Right lobe of liver (tissue), 6 donors: ENCODE measurements around the gene NFIA. TPM values are rescaled to one million over a fixed set of nuclear protein-coding genes. Genes with fewer than 3 reads are reported as not detected.
A peak's percentile ranks its signal among the peaks of the same experiment; 100 is the strongest.

Experiments
- ATAC-seq, 4 donors: fragments of 200-7000 bp; cut with Tn5 transposase; one replicate each; pipeline ENCODE4 v1.9.1; 2020; ENCODE audit warnings: mild to moderate bottlenecking in 4 of 4, moderate library complexity in 4 of 4
- DNase-seq, 3 donors: peaks; one replicate each; pipeline ENCODE4 v3.0.0-alpha.2; 2020
- H3K27ac ChIP-seq, 3 donors: fragments of 200-600 bp; one replicate each; pipeline ENCODE4 v1.8.0; 2022
- H3K27me3 ChIP-seq, 2 donors: fragments of 200-600 bp; one replicate each; pipeline ENCODE4 v1.8.0; 2022
- H3K36me3 ChIP-seq, 4 donors: fragments of 200-600 bp; sonication (generic) in 1 of 4; one replicate each; pipeline versions ENCODE4 v1.5.1 to v1.8.0; 2017 to 2022; ENCODE audit warnings: control low read depth in 1 of 4
- H3K4me1 ChIP-seq, 4 donors: fragments of 200-600 bp; sonication (generic) in 1 of 4; one replicate each; pipeline versions ENCODE4 v1.5.1 to v1.8.0; 2017 to 2022; ENCODE audit warnings: control low read depth in 1 of 4
- H3K4me3 ChIP-seq, 3 donors: fragments of 200-600 bp; one replicate each; pipeline ENCODE4 v1.8.0; 2022
- H3K9me3 ChIP-seq, 4 donors: fragments of 200-600 bp; sonication (generic) in 1 of 4; one replicate each; pipeline versions ENCODE4 v1.5.1 to v1.8.0; 2017 to 2022; ENCODE audit warnings: control low read depth in 1 of 4
- CTCF ChIP-seq, 4 donors: fragments of 200-600 bp in 3 of 4; fragments of 450-650 bp in 1 of 4; IDR thresholded peaks; one replicate each; pipeline versions ENCODE4 v1.5.1 to v1.8.0; 2016 to 2022; ENCODE audit warnings: antibody characterized with exemption in 4 of 4, mild to moderate bottlenecking in 2 of 4
- POLR2A ChIP-seq: fragments of 450-650 bp; IDR thresholded peaks from one replicate; pipeline ENCODE4 v1.6.1; 2017; ENCODE audit warnings: antibody characterized with exemption, mild to moderate bottlenecking
- WGBS: methylation state at CpG from one replicate; pipeline ENCODE4 v1.1.6; 2018; ENCODE audit warnings: low coverage, low lambda C conversion rate; ENCODE audit not compliant: insufficient coverage; ENCODE audit errors: missing lambda C conversion rate; 5-methylcytosine and 5-hydroxymethylcytosine counted together
- intact Hi-C, 2 donors: fragments of 100-400 bp; cut with DNase I; formaldehyde crosslinking; loops; one replicate each; pipeline versions ENCODE4 v1.11.2 to v1.14.1; 2022
- total RNA-seq, 6 experiments: library from RNA; depleted of rRNA in 2 of 6; stranded (reverse); fragments of >200 nt in 2 of 6; fragmentation: NEBNext Ultra II Directional in 3 of 6; extraction: Animal tissue kit (Norgen Biotek cat#: 25700) in 3 of 6; gene quantifications; one replicate each; pipeline versions ENCODE4 v1.1.0 to v1.2.4, GENCODE V29; 2016 to 2023
- donor health status: DM: no; HTN: yes; CAD: no.
- donor health status: DM: no; HTN: no; CAD: no.
- donor health status: DM: no; HTN: no; CAD: no.
- donor health status: DM: no; HTN: yes; CAD: no.
- donor health status: DM: no; HTN: yes; CAD: no.

Gene NFIA
- total RNA-seq, 6 experiments from 2014 or later, result 36.7 to 97.2 (median 57.9) TPM

- TF ChIP-seq POLR2A, result no peak
- TF ChIP-seq CTCF (IDR thresholded peaks at IDR 0.05), result no peak
- H3K27me3 ChIP-seq, result no peaks in the 10 kb centered on the region
- H3K9me3 ChIP-seq, result no peaks in the 10 kb centered on the region
- ATAC-seq (peak in 2 of 4 donors; percentile 4 to 7), DNase-seq (no peak)
- H3K36me3 ChIP-seq, result no peaks in the 10 kb centered on the region
- peaks cover 0 to 88% (median 28%) of the 10 kb centered on the region in 4 donors for H3K4me1 ChIP-seq
- 18% methylated on average over 5 of the region's 5 CpGs for WGBS
- H3K4me3 ChIP-seq, result peak overlapping the region in 1 of 3 donors; percentile 6
- intact Hi-C loops, result no loop called here
- H3K27ac ChIP-seq, result peak overlapping the region; percentile 51 to 85 (median 62)
Observed at GRCh38 chr1:61120246-61120840, 38.0 kb downstream of the NFIA start.

DNA sequence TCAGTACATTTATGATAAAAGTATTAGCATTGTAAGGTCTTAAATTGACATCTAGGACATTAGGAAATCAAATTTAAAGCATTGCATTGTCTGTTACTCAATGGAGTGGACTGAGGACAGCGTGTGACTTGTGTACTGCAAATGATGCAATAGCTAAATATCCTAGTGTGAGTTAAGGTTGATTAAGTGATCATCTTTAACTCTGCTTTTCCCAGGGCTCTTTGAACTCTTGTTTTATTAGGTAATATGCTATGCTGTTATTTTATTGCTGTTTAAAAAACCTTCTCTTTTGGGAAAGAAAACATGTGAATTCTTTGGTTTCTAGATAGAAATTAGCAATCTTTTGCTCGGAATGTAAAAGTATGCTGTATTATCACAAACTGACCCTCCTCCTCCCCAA lies 38.6 kb downstream of the NFIA start:
- intact Hi-C loops, result no loop called here
- WGBS, result 5% methylated on average over 2 of the region's 2 CpGs
- peak overlapping the region in 1 of 3 donors; percentile 6 for H3K4me3 ChIP-seq
- peaks cover 0 to 88% (median 29%) of the 10 kb centered on the region in 4 donors for H3K4me1 ChIP-seq
- peak in 1 of 3 donors; percentile 65 for DNase-seq
- H3K27ac ChIP-seq, result peak overlapping the region; percentile 51 to 85 (median 62)
- no peaks in the 10 kb centered on the region for H3K9me3 ChIP-seq
- no peaks in the 10 kb centered on the region for H3K36me3 ChIP-seq
- TF ChIP-seq CTCF (IDR thresholded peaks at IDR 0.05) (no peak), POLR2A (no peak)
- ATAC-seq, result peak; percentile 54 to 75 (median 66)
- H3K27me3 ChIP-seq, result no peaks in the 10 kb centered on the region

DNA sequence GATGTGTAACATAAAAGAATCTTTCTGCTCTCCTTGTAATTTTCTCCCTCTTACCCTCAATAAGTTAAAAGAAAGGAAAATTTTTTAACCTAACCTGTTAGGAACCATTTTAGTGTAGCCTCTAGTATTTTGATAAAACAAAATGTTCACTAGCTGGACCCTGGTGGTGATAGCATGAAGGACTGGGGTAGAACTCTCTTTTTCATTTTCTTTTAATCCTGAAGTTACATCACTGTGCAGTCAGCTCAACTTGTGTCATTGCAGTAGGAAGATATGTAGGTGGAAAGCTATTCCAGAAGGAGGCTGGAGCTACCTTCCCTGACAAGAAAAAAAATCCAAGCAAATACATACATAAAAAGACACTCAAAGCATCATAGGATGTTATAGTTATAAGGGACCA lies 39.3 kb downstream of the NFIA start:
- no peaks in the 10 kb centered on the region for H3K9me3 ChIP-seq

DNA sequence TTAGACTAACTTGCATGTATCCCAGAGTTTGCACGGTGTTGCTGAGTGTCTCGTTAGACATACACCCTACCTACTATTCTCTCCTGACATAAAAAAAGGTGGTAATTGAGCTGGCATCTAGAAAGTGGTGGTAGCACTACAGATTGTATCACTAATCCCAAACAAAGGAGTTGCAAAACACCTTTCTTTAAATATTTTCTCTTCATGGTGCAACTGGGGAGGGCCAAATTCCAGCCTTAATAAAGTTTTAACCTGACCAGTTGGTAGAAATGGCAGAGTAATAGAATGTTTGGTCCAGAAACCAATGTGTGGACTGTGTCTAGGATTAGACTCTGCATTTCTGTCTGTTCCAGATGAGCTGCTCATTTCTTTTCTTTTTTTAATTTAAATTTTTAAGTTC lies 40.0 kb downstream of the NFIA start:
- intact Hi-C loops, result no loop called here
- Histone ChIP-seq H3K36me3 (no peaks in the 10 kb centered on the region), H3K4me1 (peaks cover 0 to 76% (median 26%) of the 10 kb centered on the region in 4 donors), H3K27me3 (no peaks in the 10 kb centered on the region), H3K27ac (peak overlapping the region; percentile 6 to 85 (median 41)), H3K4me3 (peak overlapping the region in 1 of 3 donors; percentile 4), H3K9me3 (no peaks in the 10 kb centered on the region)
- TF ChIP-seq CTCF (IDR thresholded peaks at IDR 0.05), result no peak
- no peak for TF ChIP-seq POLR2A
- DNase-seq, result peak in 1 of 3 donors; percentile 59
- ATAC-seq, result peak; percentile 43 to 72 (median 60)
- 37% methylated on average over 2 of the region's 2 CpGs for WGBS

More for the DNA sequence above, 39.3 kb downstream of the NFIA start:
- peak overlapping the region; percentile 6 to 85 (median 41) for H3K27ac ChIP-seq
- no peaks in the 10 kb centered on the region for H3K36me3 ChIP-seq
- H3K27me3 ChIP-seq, result no peaks in the 10 kb centered on the region
- no peak for TF ChIP-seq POLR2A
- H3K4me3 ChIP-seq, result peak overlapping the region in 1 of 3 donors; percentile 6
- DNase-seq (no peak), ATAC-seq (peak in 3 of 4 donors; percentile 12 to 17 (median 14))
- H3K4me1 ChIP-seq, result peaks cover 0 to 83% (median 26%) of the 10 kb centered on the region in 4 donors
- intact Hi-C loops, result no loop called here

DNA sequence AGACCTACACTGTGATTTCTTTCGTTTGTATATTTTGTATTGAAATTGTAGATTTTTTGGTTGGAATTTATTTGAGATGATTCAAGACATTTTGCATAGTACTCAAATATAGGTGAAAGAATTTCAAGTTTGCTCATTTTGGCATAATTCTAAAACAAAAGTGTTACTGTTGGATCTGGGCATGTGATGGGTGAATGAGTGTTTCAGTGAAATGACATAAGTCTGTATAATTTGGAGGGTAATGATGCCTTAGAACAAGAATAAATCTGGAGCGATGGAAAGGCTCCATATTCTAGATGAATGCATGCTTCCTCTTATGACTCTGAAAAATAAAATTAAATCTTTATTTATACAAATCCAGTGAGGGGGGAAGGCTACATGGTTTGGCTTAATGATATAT lies 41.0 kb downstream of the NFIA start:
- H3K27ac ChIP-seq, result peak overlapping the region in 2 of 3 donors; percentile 41 to 85
- H3K9me3 ChIP-seq, result no peaks in the 10 kb centered on the region
- peaks cover 0 to 66% (median 26%) of the 10 kb centered on the region in 4 donors for H3K4me1 ChIP-seq
- no peaks in the 10 kb centered on the region for H3K27me3 ChIP-seq
- no peak for ATAC-seq
- 82% methylated on average over 2 of the region's 2 CpGs for WGBS
- no peak for DNase-seq
- no peak overlapping the region for H3K4me3 ChIP-seq
- H3K36me3 ChIP-seq, result no peaks in the 10 kb centered on the region
- TF ChIP-seq CTCF (IDR thresholded peaks at IDR 0.05) (no peak), POLR2A (no peak)
- intact Hi-C loops, result no loop called here
